Stimulated activated CD4-positive, alpha-beta T cell treated with anti-CD3 and anti-CD28 coated beads, Interleukin-1b, Interleukin-23, amount 100 ng/mL, for 1 hour (primary cell): Measurements from ENCODE around the gene LRRC4C.
"Not testable (repeated sequence)": the region's sequence is repeated elsewhere in the genome, so short reads cannot be mapped to it uniquely, and the experiment has no call there.

Experiments used
- DNase-seq, 2 donors: peaks; one replicate each; pipeline ENCODE4 v3.0.0-alpha.2; 2020; ENCODE audit warnings: low read depth in 2 of 2

Gene LRRC4C

GRCh38 chr11:40235841-40236240, 1223.6 kb downstream of the LRRC4C start:
- no peak for DNase-seq

DNA sequence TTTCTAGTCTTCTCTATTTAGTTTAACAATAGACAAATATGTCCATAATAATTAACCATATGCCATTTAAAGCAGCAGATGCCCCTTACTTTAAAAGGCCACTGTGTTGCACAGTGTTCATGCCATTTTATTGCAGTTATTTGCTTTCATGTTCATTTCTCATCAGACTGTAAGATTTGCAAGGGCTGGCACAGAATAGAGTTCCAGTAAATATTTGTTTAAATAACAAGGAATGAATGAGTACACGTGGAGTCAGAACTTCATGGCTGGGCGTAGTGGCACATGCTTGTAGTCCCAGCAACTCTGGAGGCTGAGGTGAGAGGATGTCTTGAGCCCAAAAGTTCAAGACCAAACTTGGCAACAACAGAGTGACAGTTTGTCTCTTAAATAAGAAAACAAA, 1228.6 kb downstream of the LRRC4C start:
- no peak for DNase-seq

DNA sequence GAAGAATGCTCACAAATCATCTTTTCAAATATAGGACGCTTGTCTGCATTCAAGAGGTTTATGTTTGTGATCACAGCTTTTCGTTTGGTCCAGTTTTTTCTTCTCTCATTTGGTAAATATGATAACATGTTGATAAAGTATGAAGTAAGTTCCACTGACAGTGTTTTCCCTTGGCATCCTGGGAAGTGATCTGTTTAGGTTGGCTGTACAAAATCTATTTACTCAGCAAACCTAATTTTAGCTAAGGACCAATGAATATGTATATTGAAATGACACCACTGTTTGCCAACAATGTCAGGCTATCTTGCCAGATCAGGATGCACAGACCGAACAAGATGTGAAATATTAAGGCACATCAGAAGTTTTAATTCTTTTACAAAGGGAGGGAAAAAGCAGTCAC, 1230.8 kb downstream of the LRRC4C start:
- no peak for DNase-seq

GRCh38 chr11:40227730-40228129, 1231.7 kb downstream of the LRRC4C start:
- no peak for DNase-seq

- no peak for DNase-seq
These were observed 1232.8 kb downstream of the LRRC4C start for GRCh38 chr11:40226654-40227053.

GRCh38 chr11:40223596-40224330, 1235.7 kb downstream of the LRRC4C start:
- DNase-seq: no peak

- no peak for DNase-seq
These were observed 1240.1 kb downstream of the LRRC4C start for GRCh38 chr11:40219401-40219800.

DNA sequence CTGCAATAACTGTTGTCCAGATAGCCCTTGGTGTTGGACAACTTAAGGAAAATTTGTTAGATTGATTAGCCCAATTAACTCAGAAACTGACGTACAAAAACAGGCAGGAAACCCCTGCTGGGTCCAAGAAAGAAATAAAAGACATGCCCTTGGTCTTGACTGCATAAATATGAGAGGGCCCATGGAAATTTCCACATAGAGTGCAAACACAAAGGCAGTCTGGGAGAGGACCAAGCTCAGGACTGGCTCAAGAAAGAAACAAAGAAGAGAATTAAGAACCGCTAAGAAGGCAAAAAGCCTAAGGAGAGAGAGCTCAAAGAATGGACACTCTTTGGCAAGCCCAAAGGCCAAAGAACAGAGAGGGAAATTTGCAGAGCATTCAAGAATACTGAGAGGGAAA, 1243.9 kb downstream of the LRRC4C start:
- DNase-seq: no peak

- DNase-seq: no peak
These were observed 1252.0 kb downstream of the LRRC4C start for GRCh38 chr11:40207416-40207815.

- DNase-seq: no peak
These were observed 1255.2 kb downstream of the LRRC4C start for GRCh38 chr11:40204228-40204627.

DNA sequence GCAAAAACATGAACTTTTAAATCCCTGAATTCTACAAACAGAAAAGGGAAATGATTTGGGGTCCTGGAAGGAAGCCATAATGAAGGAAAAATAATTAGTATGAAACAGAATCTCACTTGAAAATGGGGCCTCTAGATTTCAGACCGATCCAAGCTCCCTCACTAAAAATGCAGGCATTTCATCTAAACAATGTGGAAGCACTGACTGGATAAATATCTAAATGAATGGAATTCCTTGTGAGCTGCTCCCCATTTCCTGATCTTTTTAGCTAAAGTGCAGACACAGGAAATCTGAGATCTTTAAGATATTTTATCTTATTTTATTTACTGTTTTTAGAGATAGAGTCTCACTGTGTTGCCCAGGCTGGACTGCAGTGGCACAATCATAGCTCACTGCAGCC, 1255.8 kb downstream of the LRRC4C start:
- no peak for DNase-seq

GRCh38 chr11:40202589-40203270, 1256.7 kb downstream of the LRRC4C start:
- DNase-seq: no peak

- DNase-seq: not testable (repeated sequence)
These were observed 1266.9 kb downstream of the LRRC4C start for GRCh38 chr11:40192590-40192989.

GRCh38 chr11:40190294-40190693, 1269.2 kb downstream of the LRRC4C start:
- no peak for DNase-seq

DNA sequence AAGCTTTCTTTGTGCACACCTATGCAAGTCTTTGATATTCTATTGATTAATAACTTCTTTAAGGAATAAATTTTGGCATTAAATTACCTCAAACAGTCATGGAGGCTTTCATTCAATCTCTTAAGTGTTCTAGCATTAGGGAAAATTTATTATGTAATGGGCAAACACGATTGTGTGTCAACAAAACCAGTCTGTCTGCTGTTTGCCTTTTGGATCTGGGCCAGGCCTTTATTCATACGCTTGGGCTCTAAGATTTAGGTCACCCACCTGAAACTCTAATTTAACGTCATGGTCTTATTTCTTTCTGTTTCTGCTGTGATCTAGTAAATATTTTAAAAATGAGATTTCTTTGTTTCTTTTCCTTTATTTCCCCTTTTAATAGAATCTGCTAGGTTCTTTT, 1270.6 kb downstream of the LRRC4C start:
- no peak for DNase-seq

- no peak for DNase-seq
These were observed 1272.2 kb downstream of the LRRC4C start for GRCh38 chr11:40187295-40187694.

DNA sequence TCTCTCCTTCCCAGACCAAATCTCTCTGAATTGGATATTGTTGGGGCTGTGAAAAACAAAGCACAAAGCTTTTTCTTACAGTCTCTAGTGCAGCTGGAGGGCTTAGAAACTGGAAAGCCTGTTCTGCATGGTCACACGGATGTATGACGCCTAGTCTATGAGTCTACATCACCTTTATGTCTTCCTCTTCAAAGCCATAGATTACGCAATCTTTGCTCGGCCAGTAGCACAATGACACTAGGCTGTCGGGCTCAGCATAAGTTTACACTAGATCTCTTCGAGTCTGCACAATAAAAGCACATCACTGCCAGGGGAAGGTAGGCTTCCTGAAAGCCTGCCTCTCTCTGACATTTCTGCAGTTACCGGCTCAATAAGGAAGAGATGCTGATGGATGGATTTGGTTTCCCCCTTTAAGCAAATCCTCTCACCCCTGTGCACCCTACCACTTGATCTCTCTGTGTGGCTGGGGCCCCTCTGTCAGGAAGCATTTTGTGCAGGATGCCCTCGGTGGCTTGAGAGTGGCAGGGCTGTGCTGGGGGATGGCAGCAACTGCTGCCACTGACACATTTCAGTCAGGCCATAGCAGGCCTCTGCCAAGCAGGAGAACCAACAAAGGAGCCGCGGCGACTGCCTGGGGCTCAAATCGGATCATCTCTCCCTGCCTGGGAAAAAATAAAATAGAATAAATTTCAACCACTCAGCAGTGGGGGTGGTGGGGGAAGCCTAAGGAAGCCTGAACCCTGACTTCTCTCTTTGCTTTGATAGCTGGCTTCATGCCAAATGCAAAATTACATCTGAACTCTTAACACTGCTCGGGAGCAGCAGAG, 1272.8 kb downstream of the LRRC4C start:
- DNase-seq: no peak

DNA sequence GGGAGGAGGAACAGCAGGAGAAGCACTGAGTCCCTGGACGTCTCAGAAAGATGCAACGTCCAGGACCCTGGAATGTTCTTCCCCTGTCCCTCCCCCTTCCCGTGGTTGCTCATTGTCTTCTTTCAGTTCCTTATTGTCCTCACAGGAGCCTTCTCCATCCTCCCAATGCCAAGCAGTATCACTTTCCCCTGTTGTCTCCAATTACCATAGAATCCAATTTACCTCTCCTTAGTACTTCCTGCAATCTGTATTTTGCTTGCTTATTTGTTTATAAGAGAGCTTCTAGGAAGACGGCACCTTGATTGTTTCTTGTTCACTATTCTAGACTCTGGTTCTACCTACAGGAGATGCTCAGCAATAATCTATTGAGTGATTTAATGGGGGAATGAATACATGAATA, 1273.7 kb downstream of the LRRC4C start:
- DNase-seq: no peak

DNA sequence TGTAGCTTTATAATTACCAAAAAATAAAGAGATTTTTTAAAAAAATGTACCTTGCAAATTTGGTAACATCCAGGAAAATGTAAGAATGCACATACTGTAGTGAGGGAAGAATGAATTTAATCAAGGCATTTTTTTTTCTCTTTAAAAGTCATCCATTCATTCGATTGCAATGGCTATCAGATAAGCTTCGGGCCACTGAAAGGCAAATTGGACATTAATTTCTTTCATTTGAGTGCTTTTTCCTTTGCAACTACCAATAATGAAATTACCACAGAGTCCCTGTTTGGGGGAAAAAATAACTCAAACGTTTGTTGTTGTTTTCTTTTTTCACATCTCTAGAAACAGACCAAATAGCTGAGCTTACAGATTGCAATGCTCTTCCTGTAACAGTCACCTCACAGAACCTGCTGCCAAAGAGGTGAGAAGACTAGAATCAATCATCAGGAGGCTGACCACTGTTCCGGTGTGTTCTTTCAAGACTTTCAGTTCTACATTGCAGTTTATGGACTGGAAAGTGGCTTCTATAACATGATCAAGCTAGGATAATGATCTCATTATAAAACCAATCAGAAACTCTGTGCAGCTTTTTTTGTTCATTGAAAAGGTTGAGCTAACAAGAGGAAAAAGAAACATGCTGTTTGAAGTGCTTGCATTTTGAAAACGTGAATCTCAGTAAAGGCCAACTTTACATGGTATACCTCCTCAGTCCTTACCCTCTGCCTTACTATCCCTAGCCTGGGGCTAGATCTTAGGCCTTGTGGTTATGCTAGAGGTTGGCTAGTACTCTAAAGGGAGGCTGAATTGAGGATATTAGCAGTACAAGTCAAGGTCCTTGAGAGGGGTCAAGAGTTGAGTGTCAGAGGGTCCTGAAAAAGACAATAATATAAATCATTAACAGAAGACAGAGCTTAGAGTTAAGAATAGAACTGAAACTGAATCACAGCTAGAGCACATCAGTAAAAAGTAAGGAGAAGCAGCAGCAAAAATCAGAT, 1276.1 kb downstream of the LRRC4C start:
- DNase-seq: no peak

DNA sequence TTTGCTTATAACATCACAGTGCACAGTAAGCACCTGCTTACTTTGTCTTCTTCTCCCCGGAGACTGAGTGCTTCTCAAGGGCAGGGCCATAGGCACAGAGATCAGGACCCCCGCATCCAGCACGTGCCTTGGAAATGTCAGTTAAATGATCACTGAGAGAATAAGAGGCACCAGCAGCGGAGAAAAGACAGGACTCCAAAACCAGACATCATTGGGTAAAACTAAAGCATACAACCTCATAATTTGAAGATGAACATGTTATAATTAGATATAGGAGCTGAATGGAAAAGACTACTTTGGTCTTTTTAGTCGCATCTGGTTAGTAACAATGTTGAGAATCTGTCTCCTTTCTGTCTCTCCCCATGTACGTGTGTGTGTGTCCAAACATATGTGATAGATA, 1279.9 kb downstream of the LRRC4C start:
- no peak for DNase-seq

GRCh38 chr11:40178470-40178869, 1281.0 kb downstream of the LRRC4C start:
- DNase-seq: no peak
